ENCODE data around the gene TMTC2.
"Not testable (repeated sequence)": the region's sequence is repeated elsewhere in the genome, so short reads cannot be mapped to it uniquely, and the experiment has no call there.

Gene TMTC2

DNA sequence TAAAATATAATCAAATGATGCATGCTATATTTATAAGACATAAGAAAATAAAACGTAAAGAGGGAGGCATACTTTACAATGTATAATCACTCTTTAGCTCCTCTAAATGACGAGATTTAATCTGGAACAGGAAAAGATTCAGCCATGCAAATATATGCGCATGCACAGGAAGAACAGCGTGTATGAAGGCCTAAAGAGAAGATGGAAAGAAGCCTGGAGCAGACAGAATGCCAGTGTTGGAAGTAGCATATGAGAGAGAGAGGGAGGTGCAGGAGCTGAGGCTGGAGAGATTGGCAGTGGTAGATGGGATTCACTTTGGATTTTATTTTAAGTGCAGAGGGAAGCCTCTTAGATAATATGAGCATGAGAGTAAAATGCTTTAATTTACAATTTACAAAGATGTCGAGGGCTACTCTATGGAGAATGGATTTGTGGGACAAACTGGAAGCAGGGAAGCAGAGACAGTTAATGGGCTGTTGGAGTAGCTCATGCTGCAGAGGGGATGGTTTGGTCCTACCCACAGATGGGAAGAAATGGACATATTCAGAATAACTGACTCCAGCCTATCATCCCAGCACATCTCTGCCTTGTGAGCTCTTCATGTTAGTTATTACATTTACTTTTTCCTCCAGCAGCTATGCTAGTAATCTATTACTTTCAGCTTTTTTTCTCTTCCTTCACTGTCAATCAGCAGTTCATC, 411.1 kb downstream of the TMTC2 start:
- no peak for DNase-seq

GRCh38 chr12:83099436-83099835, 412.7 kb downstream of the TMTC2 start:
- no peak for DNase-seq

DNA sequence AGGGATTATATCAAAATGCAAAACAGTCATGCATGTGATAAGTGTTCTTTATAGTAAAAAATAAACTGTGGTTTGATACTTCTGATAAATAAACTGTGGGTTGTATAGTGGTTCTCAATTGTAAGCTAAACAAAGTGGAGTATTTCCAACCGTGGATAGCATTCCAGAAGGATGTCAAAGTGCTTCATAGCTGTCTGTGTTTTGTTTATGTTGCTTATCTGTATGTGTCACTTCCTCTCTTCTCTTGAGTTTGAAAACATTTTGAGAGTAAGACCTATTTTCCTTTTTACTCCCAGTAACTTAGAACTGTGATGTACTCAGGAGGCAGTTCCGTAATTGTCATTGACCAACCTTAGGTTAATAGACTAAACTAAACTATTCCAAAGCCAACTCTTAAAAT, 415.8 kb downstream of the TMTC2 start:
- DNase-seq = no peak

DNA sequence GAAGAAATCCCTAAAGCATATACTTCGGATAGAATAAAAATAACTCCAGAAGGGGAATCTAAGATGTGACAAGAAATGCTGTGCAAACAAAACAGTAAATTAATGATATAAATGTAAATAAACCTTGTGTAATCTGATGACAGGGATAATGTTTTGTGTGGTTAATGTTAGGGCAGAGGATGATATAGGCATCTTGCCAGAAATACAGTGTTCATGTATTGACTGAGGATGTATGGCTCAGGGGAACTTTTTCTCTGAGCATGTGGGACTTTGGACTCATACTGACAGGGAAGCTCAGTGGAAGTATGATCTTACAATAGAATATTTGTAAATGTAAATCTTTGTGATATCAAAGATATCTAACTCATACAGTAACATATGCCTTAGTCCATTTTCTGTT, 420.2 kb downstream of the TMTC2 start:
- no peak for DNase-seq

GRCh38 chr12:83110424-83110823, 423.7 kb downstream of the TMTC2 start:
- no peak for DNase-seq

GRCh38 chr12:83113945-83114344, 427.2 kb downstream of the TMTC2 start:
- no peak for DNase-seq

DNA sequence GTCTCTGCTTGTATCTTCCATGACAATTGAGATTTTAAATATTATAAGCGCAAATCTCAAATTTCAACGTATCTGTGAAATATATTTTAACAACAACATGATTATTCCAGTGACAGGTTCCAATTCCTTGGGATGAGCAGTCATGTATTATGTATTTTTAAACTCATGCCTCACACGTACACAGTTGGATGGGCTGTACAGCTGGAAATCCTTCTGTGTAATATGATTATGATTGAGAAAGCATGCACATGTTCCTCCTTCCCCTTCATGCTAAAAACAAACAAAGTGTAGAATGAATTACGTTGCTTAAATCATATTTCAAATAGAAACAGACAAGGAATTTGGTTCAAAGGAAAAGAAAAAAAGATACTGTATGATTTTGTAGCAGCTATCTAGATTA, 428.3 kb downstream of the TMTC2 start:
- no peak for DNase-seq

DNA sequence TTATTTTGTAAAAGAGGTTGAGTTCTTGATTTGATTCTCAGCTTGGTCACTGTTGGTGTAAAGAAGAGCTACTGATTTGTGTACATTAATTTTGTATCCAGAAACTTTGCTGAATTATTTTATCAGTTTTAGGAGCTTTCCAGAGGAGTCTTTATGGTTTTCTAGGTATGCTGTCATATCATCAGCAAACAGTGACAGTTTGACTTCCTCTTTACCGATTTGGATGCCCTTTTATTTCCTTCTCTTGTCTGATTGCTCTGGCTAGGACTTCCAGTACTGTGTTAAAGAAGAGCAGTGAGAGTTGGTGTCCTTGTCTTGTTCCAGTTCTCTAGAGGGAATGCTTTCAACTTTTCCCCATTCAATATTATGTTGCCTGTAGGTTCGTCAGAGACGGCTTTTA, 431.2 kb downstream of the TMTC2 start:
- DNase-seq = not testable (repeated sequence)

DNA sequence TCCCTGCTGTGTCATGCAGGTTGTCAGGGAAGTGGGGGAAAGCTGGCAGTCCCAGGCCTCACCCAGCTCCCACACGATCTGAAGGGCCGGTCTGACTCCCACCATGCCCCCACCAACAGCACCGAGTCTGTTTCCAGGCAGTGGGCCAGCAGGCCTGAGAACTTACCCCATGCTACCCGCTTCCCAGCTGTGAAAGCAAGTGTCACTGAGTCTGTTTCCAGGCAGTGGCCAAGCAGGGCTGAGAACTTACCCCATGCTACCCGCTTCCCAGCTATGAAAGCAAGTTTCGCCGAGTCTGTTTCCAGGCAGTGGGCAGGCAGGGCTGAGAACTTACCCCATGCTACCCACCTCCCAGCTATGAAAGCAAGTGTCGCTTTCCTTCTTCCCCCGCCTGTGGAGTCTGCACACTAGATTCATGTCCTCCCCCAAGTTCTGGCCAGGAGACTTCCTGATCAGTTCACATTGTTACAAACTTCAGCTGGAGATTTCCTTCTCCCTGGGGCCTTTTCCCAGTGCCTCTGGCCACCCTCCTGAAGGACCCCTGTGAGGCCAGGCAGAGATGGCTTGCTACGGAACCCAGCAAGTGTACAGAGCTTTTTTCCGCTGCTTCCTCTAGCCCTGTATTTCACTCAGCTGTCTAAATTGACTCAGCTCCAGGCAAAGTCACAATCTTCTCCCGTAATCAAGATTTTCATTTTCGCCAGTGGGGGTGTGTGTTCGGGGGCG, 435.4 kb downstream of the TMTC2 start:
- no peak for DNase-seq

GRCh38 chr12:83122623-83122934, 435.9 kb downstream of the TMTC2 start:
- no peak for DNase-seq

GRCh38 chr12:83123039-83123438, 436.3 kb downstream of the TMTC2 start:
- DNase-seq = no peak

DNA sequence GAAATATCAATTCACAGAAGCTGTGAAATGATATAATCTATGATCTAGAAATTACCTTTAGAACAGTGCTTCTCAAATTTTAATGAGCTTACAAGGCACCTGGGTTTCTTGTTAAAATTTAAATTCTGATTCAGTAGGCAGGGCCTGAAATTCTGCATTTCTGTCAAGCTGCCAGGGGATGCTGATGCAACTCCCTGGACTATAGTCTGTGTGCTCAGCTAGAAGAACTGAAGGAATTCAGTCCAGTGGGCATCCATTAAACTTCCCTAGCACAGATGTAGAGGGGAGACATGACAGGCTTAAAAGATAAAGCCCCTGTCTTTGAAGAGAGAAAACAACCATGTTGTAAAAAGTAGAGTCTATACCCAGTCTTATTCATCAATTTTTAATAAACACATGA, 441.8 kb downstream of the TMTC2 start:
- no peak for DNase-seq

DNA sequence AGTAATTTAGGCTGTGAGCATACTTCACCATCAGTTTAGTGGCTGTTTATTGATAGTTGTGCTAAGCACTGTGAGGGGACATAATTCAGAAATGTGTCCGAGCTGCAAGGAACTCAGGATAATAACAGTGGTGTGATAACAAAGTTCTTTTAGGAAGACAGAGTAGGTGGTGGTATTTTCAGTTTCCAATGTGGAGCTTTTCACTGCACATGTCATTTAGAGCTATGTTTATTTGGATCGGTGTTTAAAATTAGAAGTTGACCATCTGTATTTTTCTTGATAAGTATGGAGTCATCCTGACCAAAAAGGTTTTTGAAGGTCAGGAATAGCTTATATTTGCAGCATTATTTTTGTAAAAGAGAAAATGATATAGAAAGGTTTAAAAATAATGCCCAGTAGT, 443.5 kb downstream of the TMTC2 start:
- DNase-seq = no peak

GRCh38 chr12:83132360-83132759, 445.7 kb downstream of the TMTC2 start:
- DNase-seq = no peak

- DNase-seq = no peak
These were observed 449.7 kb downstream of the TMTC2 start for GRCh38 chr12:83136411-83136810.

GRCh38 chr12:83140135-83140534, 453.4 kb downstream of the TMTC2 start:
- no peak for DNase-seq

DNA sequence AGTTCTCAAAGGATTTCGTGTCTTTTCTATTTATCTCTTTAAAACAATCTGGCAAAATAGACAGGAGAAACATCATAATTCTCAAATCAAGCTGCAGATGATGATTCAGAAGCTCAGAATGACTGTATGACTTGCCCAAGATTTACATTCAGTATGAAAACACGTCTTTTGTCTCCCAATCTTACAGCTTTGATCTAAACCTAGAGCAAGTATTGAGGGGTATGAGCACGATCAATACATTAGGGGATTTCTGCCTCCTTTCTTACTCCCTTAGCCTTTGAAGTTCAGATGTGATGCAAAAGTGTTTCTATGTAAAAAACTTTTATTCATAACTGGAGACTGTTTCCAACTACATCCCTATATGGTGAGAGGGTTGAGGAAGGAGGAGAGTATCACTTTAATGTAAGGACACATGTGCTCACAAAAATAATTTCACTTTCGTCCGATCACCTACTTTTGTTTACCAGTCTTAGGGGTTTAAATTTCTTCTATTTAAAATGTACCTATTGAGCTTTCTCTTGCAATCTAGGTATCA, 454.8 kb downstream of the TMTC2 start:
- DNase-seq = no peak

- DNase-seq = no peak
These were observed 456.2 kb downstream of the TMTC2 start for GRCh38 chr12:83142914-83143313.

- DNase-seq = no peak
These were observed 457.2 kb downstream of the TMTC2 start for GRCh38 chr12:83143950-83144349.

- no peak for DNase-seq
These were observed 458.7 kb downstream of the TMTC2 start for GRCh38 chr12:83145325-83145840.

GRCh38 chr12:83147341-83147740, 460.6 kb downstream of the TMTC2 start:
- no peak for DNase-seq

- no peak for DNase-seq
These were observed 463.3 kb downstream of the TMTC2 start for GRCh38 chr12:83149987-83150386.

- DNase-seq = no peak
These were observed 463.9 kb downstream of the TMTC2 start for GRCh38 chr12:83150465-83151189.

- DNase-seq = no peak
These were observed 466.5 kb downstream of the TMTC2 start for GRCh38 chr12:83153177-83153576.

Data from stimulated activated CD4-positive, alpha-beta T cell treated with anti-CD3 and anti-CD28 coated beads, Interleukin-12 subunit alpha, Interleukin-12 subunit beta, amount 100 ng/mL, for 4 hours (primary cell).